ENCODE measurements around the gene SH3BP1. TPM values are rescaled to one million over a fixed set of nuclear protein-coding genes. Genes with fewer than 3 reads are reported as not detected.

Gene SH3BP1
- total and polyA plus RNA-seq, 2 of the 13 experiments (the other 11 are each of a cell fraction or from before 2014, with no cell fraction given) = 8.4 to 18.5 TPM

GRCh38 chr22:37661160-37661924, 21.9 kb downstream of the SH3BP1 start (continued):
- TF ChIP-seq XRCC5 (optimal IDR thresholded peaks at IDR 0.05; ENCODE audit: low read length) (peak; percentile 60), KDM6A (CRISPR knock-in tag; IDR thresholded peaks at IDR 0.05; ENCODE audit: low read depth) (peak; percentile 66), SOX13 (IDR thresholded peaks at IDR 0.05) (no peak), SOX13 (CRISPR knock-in tag; conservative IDR thresholded peaks at IDR 0.05 in 1 of 2, IDR thresholded peaks at IDR 0.05 in 1 of 2) (peak in 1 of 2 experiments; percentile 64; a peak in 2 of 4 replicates), ZNF205 (CRISPR knock-in tag; IDR thresholded peaks at IDR 0.05) (0 out of 2 replicates have a peak, but pooled peaks have one; percentile 27), CAMTA2 (CRISPR knock-in tag; IDR thresholded peaks at IDR 0.05; ENCODE audit: borderline replicate concordance) (no peak), RAD21 (CRISPR knock-in tag; IDR thresholded peaks at IDR 0.05) (peak; percentile 66; the same call in 1 of the 2 replicates), MAX (IDR thresholded peaks at IDR 0.05) (peak; percentile 48; the same call in 1 of the 2 replicates), MEF2D (CRISPR knock-in tag; IDR thresholded peaks at IDR 0.05) (no peak), RARA (CRISPR knock-in tag; IDR thresholded peaks at IDR 0.05) (peak; percentile 78), NR0B2 (CRISPR knock-in tag; IDR thresholded peaks at IDR 0.05) (no peak), ZNF891 (CRISPR knock-in tag; IDR thresholded peaks at IDR 0.05) (no peak), ZBTB21 (CRISPR knock-in tag; IDR thresholded peaks at IDR 0.05) (0 out of 2 replicates have a peak, but pooled peaks have one; percentile 53), PHF8 (CRISPR knock-in tag; IDR thresholded peaks at IDR 0.05) (peak; percentile 24; the same call in 1 of the 2 replicates), FOXK1 (CRISPR knock-in tag; IDR thresholded peaks at IDR 0.05; ENCODE audit: borderline replicate concordance, low read depth) (peak; percentile 54; the same call in 1 of the 2 replicates), AKAP8 (CRISPR knock-in tag; IDR thresholded peaks at IDR 0.05) (peak; percentile 56; the same call in 1 of the 2 replicates), ZNF350 (CRISPR knock-in tag; IDR thresholded peaks at IDR 0.05; ENCODE audit: borderline replicate concordance, low read depth) (peak; percentile 42; the same call in 1 of the 2 replicates), GATAD2A (CRISPR knock-in tag; IDR thresholded peaks at IDR 0.05) (peak; percentile 73), ZNF629 (CRISPR knock-in tag; conservative IDR thresholded peaks at IDR 0.05) (peak; percentile 38; the same call in 1 of the 2 replicates), MTF1 (CRISPR knock-in tag; IDR thresholded peaks at IDR 0.05) (no peak), YY1 (IDR thresholded peaks at IDR 0.05; ENCODE audit: insufficient read depth, insufficient replicate concordance, low read depth, low read length) (no peak), SOX6 (IDR thresholded peaks at IDR 0.05) (no peak), SOX6 (CRISPR knock-in tag; IDR thresholded peaks at IDR 0.05) (peak; percentile 52), ZNF317 (CRISPR knock-in tag; IDR thresholded peaks at IDR 0.05) (no peak), ESRRA (CRISPR knock-in tag; IDR thresholded peaks at IDR 0.05; ENCODE audit: low read depth) (no peak)
- TF ChIP-seq, protein P1, sequence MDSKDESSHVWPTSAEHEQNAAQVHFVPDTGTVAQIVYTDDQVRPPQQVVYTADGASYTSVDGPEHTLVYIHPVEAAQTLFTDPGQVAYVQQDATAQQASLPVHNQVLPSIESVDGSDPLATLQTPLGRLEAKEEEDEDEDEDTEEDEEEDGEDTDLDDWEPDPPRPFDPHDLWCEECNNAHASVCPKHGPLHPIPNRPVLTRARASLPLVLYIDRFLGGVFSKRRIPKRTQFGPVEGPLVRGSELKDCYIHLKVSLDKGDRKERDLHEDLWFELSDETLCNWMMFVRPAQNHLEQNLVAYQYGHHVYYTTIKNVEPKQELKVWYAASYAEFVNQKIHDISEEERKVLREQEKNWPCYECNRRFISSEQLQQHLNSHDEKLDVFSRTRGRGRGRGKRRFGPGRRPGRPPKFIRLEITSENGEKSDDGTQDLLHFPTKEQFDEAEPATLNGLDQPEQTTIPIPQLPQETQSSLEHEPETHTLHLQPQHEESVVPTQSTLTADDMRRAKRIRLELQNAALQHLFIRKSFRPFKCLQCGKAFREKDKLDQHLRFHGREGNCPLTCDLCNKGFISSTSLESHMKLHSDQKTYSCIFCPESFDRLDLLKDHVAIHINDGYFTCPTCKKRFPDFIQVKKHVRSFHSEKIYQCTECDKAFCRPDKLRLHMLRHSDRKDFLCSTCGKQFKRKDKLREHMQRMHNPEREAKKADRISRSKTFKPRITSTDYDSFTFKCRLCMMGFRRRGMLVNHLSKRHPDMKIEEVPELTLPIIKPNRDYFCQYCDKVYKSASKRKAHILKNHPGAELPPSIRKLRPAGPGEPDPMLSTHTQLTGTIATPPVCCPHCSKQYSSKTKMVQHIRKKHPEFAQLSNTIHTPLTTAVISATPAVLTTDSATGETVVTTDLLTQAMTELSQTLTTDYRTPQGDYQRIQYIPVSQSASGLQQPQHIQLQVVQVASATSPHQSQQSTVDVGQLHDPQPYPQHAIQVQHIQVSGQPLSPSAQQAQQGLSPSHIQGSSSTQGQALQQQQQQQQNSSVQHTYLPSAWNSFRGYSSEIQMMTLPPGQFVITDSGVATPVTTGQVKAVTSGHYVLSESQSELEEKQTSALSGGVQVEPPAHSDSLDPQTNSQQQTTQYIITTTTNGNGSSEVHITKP (CRISPR knock-in tag; IDR thresholded peaks at IDR 0.05; ENCODE audit: low read depth) = peak; percentile 85; the same call in 1 of the 2 replicates
- TF ChIP-seq, protein P2, sequence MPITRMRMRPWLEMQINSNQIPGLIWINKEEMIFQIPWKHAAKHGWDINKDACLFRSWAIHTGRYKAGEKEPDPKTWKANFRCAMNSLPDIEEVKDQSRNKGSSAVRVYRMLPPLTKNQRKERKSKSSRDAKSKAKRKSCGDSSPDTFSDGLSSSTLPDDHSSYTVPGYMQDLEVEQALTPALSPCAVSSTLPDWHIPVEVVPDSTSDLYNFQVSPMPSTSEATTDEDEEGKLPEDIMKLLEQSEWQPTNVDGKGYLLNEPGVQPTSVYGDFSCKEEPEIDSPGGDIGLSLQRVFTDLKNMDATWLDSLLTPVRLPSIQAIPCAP (CRISPR knock-in tag; IDR thresholded peaks at IDR 0.05; ENCODE audit: low read depth) = no peak

All from HepG2 (cell line).